NCI-H1930 (cell line): ENCODE results near the gene ADGRD2.
"Not testable (repeated sequence)": the region's sequence is repeated elsewhere in the genome, so short reads cannot be mapped to it uniquely, and the experiment has no call there.

Source experiments
- DNase-seq, 2 experiments: peaks; one replicate each; lab custom pipeline; 2025; lab: John Stamatoyannopoulos, UW

The ADGRD2 gene

GRCh38 chr9:124450241-124450924 is at the start of gene ADGRD2:
Gene ADGRD2 (plus strand): TSS chr9:124450451. CDS start chr9:124451667, 1,216 bp downstream.
- peak; percentile 24 to 38 for DNase-seq

GRCh38 chr9:124403246-124403645 is 47.0 kb upstream of the ADGRD2 start:
- no peak for DNase-seq

GRCh38 chr9:124409410-124409809 is 40.8 kb upstream of the ADGRD2 start:
- DNase-seq: no peak

- DNase-seq: no peak
Observed at GRCh38 chr9:124410321-124410913, 39.8 kb upstream of the ADGRD2 start.

GRCh38 chr9:124411514-124412227 is 38.6 kb upstream of the ADGRD2 start:
- no peak for DNase-seq

DNA sequence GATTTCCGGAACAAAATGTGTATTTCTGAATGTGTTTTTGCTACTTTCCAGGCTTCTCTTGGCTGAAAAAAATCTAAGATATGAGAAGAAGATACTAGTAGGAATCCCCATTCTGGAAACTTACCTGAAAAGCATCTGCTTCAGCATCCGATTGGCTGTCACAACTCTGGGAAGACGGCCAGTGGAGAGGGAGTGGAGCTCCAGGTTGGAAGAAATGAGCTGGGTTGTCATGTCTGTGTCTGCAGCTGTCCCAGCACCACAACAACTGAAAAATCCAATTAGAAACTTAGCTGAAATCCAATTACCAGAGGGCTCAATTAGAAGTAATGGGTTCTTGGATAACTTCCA is 38.0 kb upstream of the ADGRD2 start:
- DNase-seq: no peak

DNA sequence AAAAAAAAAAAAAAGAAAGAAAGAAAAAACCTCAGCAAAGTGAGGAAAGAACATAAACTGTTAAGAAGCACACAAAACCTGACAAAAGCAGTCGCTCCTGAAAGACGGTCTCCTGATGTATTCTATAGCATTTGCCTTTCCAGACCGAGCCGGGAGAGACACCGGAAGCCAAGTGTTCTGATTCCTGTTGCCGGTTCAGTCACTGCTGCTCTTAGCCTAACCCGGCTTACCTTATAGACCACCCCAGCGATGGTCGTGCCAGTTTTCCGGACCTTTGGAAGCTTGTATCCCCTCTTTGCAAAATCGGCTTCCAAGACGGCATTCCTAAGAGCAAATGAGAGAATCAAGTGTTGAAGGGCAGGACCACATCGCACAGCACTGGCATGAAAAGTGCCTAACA is 35.6 kb upstream of the ADGRD2 start:
- no peak for DNase-seq

DNA sequence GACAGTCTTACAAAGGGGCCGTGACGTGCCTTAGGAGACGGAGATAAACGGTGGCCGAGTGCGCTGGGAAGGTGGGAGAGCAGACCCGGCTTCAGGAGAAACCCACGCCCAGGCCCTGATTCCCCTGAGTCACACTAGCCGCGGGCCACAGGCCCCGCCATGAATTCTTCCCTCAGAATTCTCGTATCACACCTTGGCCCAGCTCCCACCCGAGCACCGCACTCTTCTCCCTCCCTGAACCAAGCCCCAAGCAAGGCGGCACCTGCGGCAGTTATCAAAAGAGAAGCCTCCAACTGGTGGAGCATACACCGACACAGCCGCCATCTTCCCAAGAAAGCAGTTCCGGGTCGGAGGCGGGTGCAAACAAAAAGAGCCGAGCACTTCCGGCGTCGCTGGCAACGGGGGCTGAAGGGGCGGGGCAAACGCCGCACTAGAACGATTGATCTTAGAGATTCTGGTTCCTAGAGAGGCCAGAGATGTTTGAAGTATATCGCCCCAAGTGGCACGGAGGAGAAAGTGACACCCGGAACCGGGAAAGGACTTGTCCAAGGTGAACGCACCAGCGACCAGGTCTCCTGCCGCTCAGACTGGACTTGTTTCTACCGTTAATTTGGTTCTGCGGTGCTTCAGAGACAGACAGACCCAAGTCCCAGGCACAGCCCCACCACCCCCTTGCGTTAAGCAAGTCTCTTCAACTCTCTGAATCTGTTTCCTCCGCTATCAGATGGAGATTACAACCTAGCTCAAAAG is 35.0 kb upstream of the ADGRD2 start, which contains the start of gene PSMB7:
Gene PSMB7, minus strand, starts transcription at position 341 of the 750 bp plus-strand sequence. Its CDS starts 17 bp downstream, at position 324.
- DNase-seq: peak; percentile 95 to 98

DNA sequence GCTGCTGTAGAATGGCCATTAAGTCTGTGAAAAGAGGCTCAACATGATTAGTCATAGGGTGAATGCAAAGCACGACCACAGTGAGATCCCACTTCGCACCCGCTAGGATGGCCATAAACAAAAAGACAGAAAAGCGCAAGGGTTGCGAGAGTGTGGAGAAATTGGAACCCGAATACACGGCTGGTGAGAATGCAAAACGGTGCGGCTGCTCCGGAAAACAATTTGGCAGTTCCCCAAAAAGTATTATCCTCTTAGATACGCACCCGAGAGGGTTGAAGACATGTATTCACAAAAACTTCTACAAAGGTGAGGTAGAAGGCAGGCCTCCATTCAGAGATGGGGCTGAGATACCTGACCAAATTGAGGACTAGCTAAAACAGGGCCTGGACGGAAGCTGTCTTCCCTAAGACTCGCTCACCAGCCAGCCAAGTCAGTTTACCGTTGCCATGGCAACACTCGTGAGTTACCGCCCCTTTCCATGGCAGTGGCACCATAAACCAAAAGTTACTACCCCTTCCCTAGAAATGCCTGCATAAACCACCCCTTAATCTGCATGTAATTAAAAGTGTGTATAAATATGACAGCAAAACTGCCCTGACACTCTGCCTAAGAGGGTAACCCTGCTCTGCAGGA is 34.3 kb upstream of the ADGRD2 start:
- DNase-seq: no peak

DNA sequence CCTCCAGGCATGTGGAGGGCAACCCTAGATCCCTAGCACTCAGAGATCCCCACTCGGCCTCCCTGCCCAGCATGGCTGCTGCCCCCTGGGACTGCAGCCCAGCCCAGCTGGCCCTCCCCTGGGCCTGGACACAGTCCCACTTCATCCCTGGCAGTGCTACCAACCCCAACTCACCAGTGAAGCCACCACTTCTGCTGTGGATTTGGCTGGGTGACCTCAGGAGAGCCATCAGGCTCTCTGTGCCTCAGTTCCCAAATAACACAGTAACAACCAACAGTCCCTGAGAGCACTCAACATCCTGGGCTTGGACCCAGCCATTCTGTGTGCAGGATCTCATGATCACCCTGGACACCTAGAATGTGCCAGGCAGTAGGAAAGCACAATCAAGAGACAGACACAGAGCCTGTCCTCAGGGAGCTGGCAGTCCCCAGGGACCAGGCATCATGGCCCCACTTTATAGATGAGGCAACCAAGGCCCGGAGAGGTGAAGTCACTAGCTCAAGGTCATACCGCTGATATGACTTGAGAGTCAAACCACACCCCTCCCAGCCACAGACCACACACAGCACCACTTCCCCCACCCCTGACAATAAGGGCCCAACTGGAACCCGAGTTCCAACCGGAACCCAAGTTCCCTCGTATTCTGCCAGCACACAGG is 30.3 kb upstream of the ADGRD2 start:
- no peak for DNase-seq

GRCh38 chr9:124420991-124421543 is 29.2 kb upstream of the ADGRD2 start:
- DNase-seq: no peak

GRCh38 chr9:124423155-124423554 is 27.1 kb upstream of the ADGRD2 start:
- no peak for DNase-seq

- no peak for DNase-seq
Observed at GRCh38 chr9:124423591-124423990, 26.7 kb upstream of the ADGRD2 start.

GRCh38 chr9:124425733-124426132 is 24.5 kb upstream of the ADGRD2 start:
- DNase-seq: not testable (repeated sequence)

- DNase-seq: no peak
Observed at GRCh38 chr9:124426361-124426760, 23.9 kb upstream of the ADGRD2 start.

DNA sequence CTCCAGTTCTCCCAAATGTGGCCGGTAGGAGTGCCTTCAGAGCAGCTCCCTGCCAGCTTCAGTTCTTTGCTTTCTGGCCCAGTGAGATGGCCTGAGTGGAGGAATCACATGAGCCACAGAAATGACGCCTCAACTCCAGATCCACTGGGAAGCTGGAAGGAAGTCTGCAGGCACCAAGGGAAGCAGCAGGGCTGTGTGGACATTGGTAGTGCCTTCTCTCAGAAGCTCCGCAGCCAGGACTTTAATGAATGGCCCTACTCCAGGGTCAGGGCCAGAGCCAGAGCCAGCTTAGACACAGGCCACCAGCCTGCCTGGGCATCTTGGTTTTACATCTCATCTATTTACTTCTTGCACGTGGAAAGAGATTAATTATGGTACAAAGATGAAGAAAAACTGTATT is 23.0 kb upstream of the ADGRD2 start:
- no peak for DNase-seq

DNA sequence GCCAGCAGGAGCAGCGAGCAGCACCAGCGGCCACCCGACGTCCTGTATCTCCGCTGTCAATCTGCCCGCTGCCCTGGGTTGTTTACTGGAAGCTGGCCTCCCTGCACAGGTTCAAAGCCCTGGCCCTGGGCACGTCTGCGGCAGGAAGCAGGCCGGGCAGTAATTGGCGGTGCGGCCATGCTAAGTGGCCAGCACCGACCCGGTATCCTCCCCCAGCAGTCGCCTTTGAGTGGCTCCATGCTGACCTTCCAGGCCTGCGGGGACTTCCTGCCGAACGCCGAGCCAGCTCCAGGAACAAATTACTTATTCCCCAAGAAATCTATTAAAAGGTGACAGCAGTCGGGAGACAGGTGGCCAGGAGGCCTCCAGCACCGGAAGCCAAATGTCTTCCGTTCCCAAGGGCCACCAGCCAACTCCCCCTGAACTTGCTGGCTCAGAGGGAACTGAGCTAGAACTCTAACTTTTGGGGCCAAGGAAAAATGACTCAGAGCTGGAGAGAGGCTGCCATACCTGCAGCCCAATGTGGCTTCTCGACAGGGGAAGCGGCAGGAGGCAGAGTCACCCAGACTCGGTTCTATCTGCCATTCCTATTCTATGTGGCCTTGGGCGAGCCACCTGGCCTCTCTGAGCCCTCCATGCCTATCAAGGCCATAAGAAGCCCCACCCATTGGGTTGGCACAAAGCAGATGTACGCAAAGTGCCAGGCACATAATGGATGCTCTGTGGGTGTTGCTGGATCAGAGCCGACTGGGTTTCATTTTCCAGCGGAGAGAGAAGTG is 21.3 kb upstream of the ADGRD2 start:
- no peak for DNase-seq

DNA sequence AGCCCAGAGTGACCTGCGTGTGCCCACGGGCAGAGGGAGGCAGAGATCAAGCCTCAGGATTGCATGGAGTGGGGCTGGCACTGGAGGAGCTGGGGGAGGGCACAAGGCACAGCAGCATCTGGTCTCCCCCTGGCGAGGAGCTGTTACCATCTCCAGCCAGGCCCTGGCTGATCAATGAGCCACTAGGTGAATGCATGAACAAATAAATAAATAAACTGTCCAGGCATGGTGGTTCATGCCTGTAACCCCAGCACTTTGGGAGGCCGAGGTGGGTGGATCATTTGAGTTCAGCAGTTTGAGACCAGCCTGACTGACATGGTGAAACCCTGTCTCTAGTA is 20.8 kb upstream of the ADGRD2 start:
- no peak for DNase-seq

- DNase-seq: no peak
Observed at GRCh38 chr9:124436320-124436719, 13.9 kb upstream of the ADGRD2 start.

DNA sequence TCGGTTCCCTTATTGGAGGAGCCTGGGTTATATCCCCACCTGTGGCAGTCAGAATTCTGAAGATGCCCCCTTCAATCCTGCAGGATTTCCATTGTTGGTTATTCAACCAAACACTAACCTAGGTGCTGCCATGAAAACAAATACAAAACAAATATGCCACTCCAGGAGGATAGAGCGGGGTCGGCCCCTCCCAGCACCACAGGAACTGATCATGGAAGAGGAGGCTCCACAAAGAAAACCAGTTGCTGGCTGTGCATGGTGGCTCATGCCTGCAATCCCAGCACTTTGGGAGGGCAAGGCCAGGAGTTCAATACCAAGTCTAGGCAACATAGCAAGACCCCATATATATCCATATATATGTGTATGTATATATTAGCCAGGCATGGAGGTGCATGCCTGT is 13.2 kb upstream of the ADGRD2 start:
- no peak for DNase-seq

GRCh38 chr9:124438091-124438490 is 12.2 kb upstream of the ADGRD2 start:
- DNase-seq: no peak
